ENCODE measurements around the gene KIZ.

DNA sequence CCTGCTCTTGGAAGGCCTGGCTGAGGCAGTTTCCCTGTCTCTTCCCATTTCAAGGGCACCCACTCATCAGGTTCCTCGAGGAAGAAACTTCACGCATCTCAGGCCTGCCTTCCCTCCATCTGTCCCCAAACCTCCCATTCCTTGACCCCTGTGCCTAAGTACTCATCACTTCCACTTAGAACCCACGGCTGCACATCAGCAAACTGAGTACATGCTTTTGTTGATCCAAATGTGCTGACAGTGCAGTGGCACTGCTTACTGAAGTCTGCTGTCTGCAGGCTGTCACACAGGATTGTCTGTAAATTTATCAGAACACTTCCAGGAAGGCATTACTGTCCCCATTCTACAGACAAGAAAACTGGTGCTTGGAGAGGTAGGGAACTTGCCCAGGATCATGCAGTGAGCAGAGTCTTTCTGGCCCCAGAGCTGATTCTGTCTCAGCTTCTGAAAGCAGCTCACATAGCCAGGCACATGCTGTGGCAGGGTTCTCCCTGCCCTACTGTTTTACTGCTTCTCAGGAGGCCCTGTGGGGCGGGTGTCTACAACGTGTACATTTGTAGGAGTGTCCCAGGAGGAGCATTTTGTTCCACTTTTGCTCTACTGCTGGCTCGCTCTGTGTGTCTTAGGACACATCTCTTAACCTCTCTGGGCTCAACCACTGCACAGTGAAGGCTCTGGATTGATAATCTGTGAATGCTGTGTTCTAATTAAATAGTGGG lies 113.1 kb downstream of the KIZ start:
- TF ChIP-seq, protein P1, sequence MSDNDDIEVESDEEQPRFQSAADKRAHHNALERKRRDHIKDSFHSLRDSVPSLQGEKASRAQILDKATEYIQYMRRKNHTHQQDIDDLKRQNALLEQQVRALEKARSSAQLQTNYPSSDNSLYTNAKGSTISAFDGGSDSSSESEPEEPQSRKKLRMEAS (IDR thresholded peaks at IDR 0.05): no peak
- TF ChIP-seq EGR1 (IDR thresholded peaks at IDR 0.05; ENCODE audit: low read depth): no peak
- TF ChIP-seq POLR2A (IDR thresholded peaks at IDR 0.05; ENCODE audit: borderline replicate concordance, extremely low read depth, insufficient read depth, insufficient read length): no peak
- TF ChIP-seq, protein P2, sequence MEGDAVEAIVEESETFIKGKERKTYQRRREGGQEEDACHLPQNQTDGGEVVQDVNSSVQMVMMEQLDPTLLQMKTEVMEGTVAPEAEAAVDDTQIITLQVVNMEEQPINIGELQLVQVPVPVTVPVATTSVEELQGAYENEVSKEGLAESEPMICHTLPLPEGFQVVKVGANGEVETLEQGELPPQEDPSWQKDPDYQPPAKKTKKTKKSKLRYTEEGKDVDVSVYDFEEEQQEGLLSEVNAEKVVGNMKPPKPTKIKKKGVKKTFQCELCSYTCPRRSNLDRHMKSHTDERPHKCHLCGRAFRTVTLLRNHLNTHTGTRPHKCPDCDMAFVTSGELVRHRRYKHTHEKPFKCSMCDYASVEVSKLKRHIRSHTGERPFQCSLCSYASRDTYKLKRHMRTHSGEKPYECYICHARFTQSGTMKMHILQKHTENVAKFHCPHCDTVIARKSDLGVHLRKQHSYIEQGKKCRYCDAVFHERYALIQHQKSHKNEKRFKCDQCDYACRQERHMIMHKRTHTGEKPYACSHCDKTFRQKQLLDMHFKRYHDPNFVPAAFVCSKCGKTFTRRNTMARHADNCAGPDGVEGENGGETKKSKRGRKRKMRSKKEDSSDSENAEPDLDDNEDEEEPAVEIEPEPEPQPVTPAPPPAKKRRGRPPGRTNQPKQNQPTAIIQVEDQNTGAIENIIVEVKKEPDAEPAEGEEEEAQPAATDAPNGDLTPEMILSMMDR (IDR thresholded peaks at IDR 0.05 in 2 of 3, conservative IDR thresholded peaks at IDR 0.05 in 1 of 3; ENCODE audit: borderline replicate concordance in 1 of 3, insufficient read depth in 1 of 3, low read depth in 2 of 3, low read length in 2 of 3): no peak
- TF ChIP-seq POLR2AphosphoS5 (IDR thresholded peaks at IDR 0.05; ENCODE audit: low read depth, low read length): no peak
- TF ChIP-seq TCF7L2 (IDR thresholded peaks at IDR 0.05; ENCODE audit: borderline replicate concordance, extremely low read depth, insufficient read depth, insufficient read length): no peak
- TF ChIP-seq SIN3A (IDR thresholded peaks at IDR 0.05; ENCODE audit: low read depth): no peak
- TF ChIP-seq, protein P3, sequence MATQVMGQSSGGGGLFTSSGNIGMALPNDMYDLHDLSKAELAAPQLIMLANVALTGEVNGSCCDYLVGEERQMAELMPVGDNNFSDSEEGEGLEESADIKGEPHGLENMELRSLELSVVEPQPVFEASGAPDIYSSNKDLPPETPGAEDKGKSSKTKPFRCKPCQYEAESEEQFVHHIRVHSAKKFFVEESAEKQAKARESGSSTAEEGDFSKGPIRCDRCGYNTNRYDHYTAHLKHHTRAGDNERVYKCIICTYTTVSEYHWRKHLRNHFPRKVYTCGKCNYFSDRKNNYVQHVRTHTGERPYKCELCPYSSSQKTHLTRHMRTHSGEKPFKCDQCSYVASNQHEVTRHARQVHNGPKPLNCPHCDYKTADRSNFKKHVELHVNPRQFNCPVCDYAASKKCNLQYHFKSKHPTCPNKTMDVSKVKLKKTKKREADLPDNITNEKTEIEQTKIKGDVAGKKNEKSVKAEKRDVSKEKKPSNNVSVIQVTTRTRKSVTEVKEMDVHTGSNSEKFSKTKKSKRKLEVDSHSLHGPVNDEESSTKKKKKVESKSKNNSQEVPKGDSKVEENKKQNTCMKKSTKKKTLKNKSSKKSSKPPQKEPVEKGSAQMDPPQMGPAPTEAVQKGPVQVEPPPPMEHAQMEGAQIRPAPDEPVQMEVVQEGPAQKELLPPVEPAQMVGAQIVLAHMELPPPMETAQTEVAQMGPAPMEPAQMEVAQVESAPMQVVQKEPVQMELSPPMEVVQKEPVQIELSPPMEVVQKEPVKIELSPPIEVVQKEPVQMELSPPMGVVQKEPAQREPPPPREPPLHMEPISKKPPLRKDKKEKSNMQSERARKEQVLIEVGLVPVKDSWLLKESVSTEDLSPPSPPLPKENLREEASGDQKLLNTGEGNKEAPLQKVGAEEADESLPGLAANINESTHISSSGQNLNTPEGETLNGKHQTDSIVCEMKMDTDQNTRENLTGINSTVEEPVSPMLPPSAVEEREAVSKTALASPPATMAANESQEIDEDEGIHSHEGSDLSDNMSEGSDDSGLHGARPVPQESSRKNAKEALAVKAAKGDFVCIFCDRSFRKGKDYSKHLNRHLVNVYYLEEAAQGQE (IDR thresholded peaks at IDR 0.05; ENCODE audit: low read depth): no peak
- no peak for TF ChIP-seq JUND (IDR thresholded peaks at IDR 0.05)
- no peak for TF ChIP-seq YY1 (IDR thresholded peaks at IDR 0.05; ENCODE audit: extremely low read depth, insufficient replicate concordance, low read depth, low read length)
- TF ChIP-seq ZFX (IDR thresholded peaks at IDR 0.05): no peak
- no peak for TF ChIP-seq EZH2 (IDR thresholded peaks at IDR 0.05)
